ENCODE measurements around the gene TREM1.
"Not testable (repeated sequence)": the region's sequence is repeated elsewhere in the genome, so short reads cannot be mapped to it uniquely, and the experiment has no call there.

The TREM1 gene

GRCh38 chr6:41255638-41256246 is 30.7 kb downstream of the TREM1 start:
- no peak overlapping the region for H3K4me3 Mint-ChIP-seq
- H3K27ac Mint-ChIP-seq: no peak overlapping the region
- peaks cover 16% of the 10 kb centered on the region for H3K27me3 Mint-ChIP-seq
- peaks cover 6% of the 10 kb centered on the region for H3K9me3 Mint-ChIP-seq
- peaks cover 10% of the 10 kb centered on the region for H3K4me1 Mint-ChIP-seq
- no peaks in the 10 kb centered on the region for H3K36me3 Mint-ChIP-seq
- ATAC-seq: no peak

- Mint-ChIP-seq H3K9me3 (peaks cover 4% of the 10 kb centered on the region), H3K4me3 (no peak overlapping the region), H3K27me3 (peaks cover 16% of the 10 kb centered on the region), H3K36me3 (no peaks in the 10 kb centered on the region), H3K27ac (no peak overlapping the region), H3K4me1 (peaks cover 10% of the 10 kb centered on the region)
- no peak for ATAC-seq
Observed at GRCh38 chr6:41255110-41255509, 31.4 kb downstream of the TREM1 start.

GRCh38 chr6:41252401-41253169 is 33.9 kb downstream of the TREM1 start:
- Mint-ChIP-seq H3K9me3 (no peaks in the 10 kb centered on the region), H3K36me3 (no peaks in the 10 kb centered on the region), H3K27ac (no peak overlapping the region)

GRCh38 chr6:41247882-41248705 is 38.4 kb downstream of the TREM1 start:
- ATAC-seq: no peak
- Mint-ChIP-seq H3K9me3 (no peaks in the 10 kb centered on the region), H3K4me3 (no peak overlapping the region), H3K36me3 (no peaks in the 10 kb centered on the region), H3K4me1 (no peaks in the 10 kb centered on the region), H3K27me3 (peaks cover 16% of the 10 kb centered on the region), H3K27ac (no peak overlapping the region)

More at GRCh38 chr6:41252401-41253169, 33.9 kb downstream of the TREM1 start:
- peaks cover 16% of the 10 kb centered on the region for H3K27me3 Mint-ChIP-seq
- ATAC-seq: no peak
- no peak overlapping the region for H3K4me3 Mint-ChIP-seq
- peaks cover 10% of the 10 kb centered on the region for H3K4me1 Mint-ChIP-seq

GRCh38 chr6:41247288-41247865 is 39.1 kb downstream of the TREM1 start:
- no peaks in the 10 kb centered on the region for H3K4me1 Mint-ChIP-seq
- ATAC-seq: peak; percentile 34
- H3K27ac Mint-ChIP-seq: no peak overlapping the region
- peaks cover 10% of the 10 kb centered on the region for H3K27me3 Mint-ChIP-seq
- H3K4me3 Mint-ChIP-seq: no peak overlapping the region
- no peaks in the 10 kb centered on the region for H3K9me3 Mint-ChIP-seq
- no peaks in the 10 kb centered on the region for H3K36me3 Mint-ChIP-seq

GRCh38 chr6:41246529-41246928 is 40.0 kb downstream of the TREM1 start:
- H3K4me3 Mint-ChIP-seq, ATAC-seq, H3K9me3 Mint-ChIP-seq, H3K27me3 Mint-ChIP-seq, H3K4me1 Mint-ChIP-seq, H3K27ac Mint-ChIP-seq, H3K36me3 Mint-ChIP-seq: not testable (repeated sequence)

- peaks cover 34% of the 10 kb centered on the region for H3K27me3 Mint-ChIP-seq
- peaks cover 6% of the 10 kb centered on the region for H3K4me1 Mint-ChIP-seq
- H3K27ac Mint-ChIP-seq: no peak overlapping the region
- H3K4me3 Mint-ChIP-seq: no peak overlapping the region
- H3K9me3 Mint-ChIP-seq: no peaks in the 10 kb centered on the region
- no peaks in the 10 kb centered on the region for H3K36me3 Mint-ChIP-seq
- ATAC-seq: no peak
Observed at GRCh38 chr6:41239467-41240159, 46.9 kb downstream of the TREM1 start.

GRCh38 chr6:41237128-41237527 is 49.4 kb downstream of the TREM1 start:
- H3K36me3 Mint-ChIP-seq: no peaks in the 10 kb centered on the region
- peaks cover 34% of the 10 kb centered on the region for H3K27me3 Mint-ChIP-seq
- no peak for ATAC-seq
- H3K9me3 Mint-ChIP-seq: no peaks in the 10 kb centered on the region
- peaks cover 6% of the 10 kb centered on the region for H3K4me1 Mint-ChIP-seq
- H3K4me3 Mint-ChIP-seq: no peak overlapping the region
- H3K27ac Mint-ChIP-seq: no peak overlapping the region

- Mint-ChIP-seq H3K4me3 (no peak overlapping the region), H3K9me3 (no peaks in the 10 kb centered on the region), H3K4me1 (peaks cover 6% of the 10 kb centered on the region), H3K27ac (no peak overlapping the region), H3K36me3 (no peaks in the 10 kb centered on the region), H3K27me3 (peaks cover 34% of the 10 kb centered on the region)
- peak; percentile 45 for ATAC-seq
Observed at GRCh38 chr6:41236276-41236675, 50.2 kb downstream of the TREM1 start.

GRCh38 chr6:41232667-41233066 is 53.8 kb downstream of the TREM1 start:
- no peaks in the 10 kb centered on the region for H3K36me3 Mint-ChIP-seq
- no peak for ATAC-seq
- H3K27ac Mint-ChIP-seq: no peak overlapping the region

GRCh38 chr6:41231246-41231645 is 55.2 kb downstream of the TREM1 start:
- Mint-ChIP-seq H3K9me3 (no peaks in the 10 kb centered on the region), H3K27me3 (peaks cover 17% of the 10 kb centered on the region), H3K4me1 (peaks cover 24% of the 10 kb centered on the region), H3K27ac (no peak overlapping the region), H3K36me3 (no peaks in the 10 kb centered on the region), H3K4me3 (no peak overlapping the region)
- no peak for ATAC-seq

More at GRCh38 chr6:41232667-41233066, 53.8 kb downstream of the TREM1 start:
- Mint-ChIP-seq H3K4me1 (peaks cover 22% of the 10 kb centered on the region), H3K27me3 (peaks cover 23% of the 10 kb centered on the region), H3K9me3 (no peaks in the 10 kb centered on the region), H3K4me3 (no peak overlapping the region)

- no peak for ATAC-seq
- H3K36me3 Mint-ChIP-seq: no peaks in the 10 kb centered on the region
- peaks cover 25% of the 10 kb centered on the region for H3K4me1 Mint-ChIP-seq
- H3K27me3 Mint-ChIP-seq: peaks cover 26% of the 10 kb centered on the region
- H3K9me3 Mint-ChIP-seq: no peaks in the 10 kb centered on the region
- no peak overlapping the region for H3K27ac Mint-ChIP-seq
- H3K4me3 Mint-ChIP-seq: no peak overlapping the region
Observed at GRCh38 chr6:41229721-41230120, 56.8 kb downstream of the TREM1 start.

GRCh38 chr6:41228616-41229015 is 57.9 kb downstream of the TREM1 start:
- Mint-ChIP-seq H3K9me3 (no peaks in the 10 kb centered on the region), H3K27ac (peak overlapping the region; percentile 76), H3K4me3 (no peak overlapping the region), H3K27me3 (peaks cover 35% of the 10 kb centered on the region), H3K4me1 (peaks cover 31% of the 10 kb centered on the region), H3K36me3 (no peaks in the 10 kb centered on the region)
- no peak for ATAC-seq

GRCh38 chr6:41228096-41228495 is 58.4 kb downstream of the TREM1 start, which contains the start of gene TREML4:
TREML4 (plus strand) TSS chr6:41228349; CDS start chr6:41228428, 79 bp downstream.
- Mint-ChIP-seq H3K27ac (peak within 1 kb of the TSS; percentile 76), H3K4me3 (no peak within 1 kb of the TSS), H3K36me3 (no peaks in the 10 kb centered on the region), H3K27me3 (peaks cover 35% of the 10 kb centered on the region), H3K4me1 (peaks cover 31% of the 10 kb centered on the region), H3K9me3 (no peaks in the 10 kb centered on the region)
- peak; percentile 72 for ATAC-seq

All from stimulated activated memory B cell treated with anti-CD40 and anti-IgM and Interleukin-4, amounts not matched to agents 10 μg/mL and 1 μg/mL and 100 μg/mL, for 72 hours (primary cell).